ENCODE measurements around the gene MZB1. TPM values are rescaled to one million over a fixed set of nuclear protein-coding genes. Genes with fewer than 3 reads are reported as not detected.
"Not testable (repeated sequence)": the region's sequence is repeated elsewhere in the genome, so short reads cannot be mapped to it uniquely, and the experiment has no call there.

Gene MZB1
- polyA plus RNA-seq, 3 donors = 0.38 to 1.0 (median 0.50) TPM

DNA sequence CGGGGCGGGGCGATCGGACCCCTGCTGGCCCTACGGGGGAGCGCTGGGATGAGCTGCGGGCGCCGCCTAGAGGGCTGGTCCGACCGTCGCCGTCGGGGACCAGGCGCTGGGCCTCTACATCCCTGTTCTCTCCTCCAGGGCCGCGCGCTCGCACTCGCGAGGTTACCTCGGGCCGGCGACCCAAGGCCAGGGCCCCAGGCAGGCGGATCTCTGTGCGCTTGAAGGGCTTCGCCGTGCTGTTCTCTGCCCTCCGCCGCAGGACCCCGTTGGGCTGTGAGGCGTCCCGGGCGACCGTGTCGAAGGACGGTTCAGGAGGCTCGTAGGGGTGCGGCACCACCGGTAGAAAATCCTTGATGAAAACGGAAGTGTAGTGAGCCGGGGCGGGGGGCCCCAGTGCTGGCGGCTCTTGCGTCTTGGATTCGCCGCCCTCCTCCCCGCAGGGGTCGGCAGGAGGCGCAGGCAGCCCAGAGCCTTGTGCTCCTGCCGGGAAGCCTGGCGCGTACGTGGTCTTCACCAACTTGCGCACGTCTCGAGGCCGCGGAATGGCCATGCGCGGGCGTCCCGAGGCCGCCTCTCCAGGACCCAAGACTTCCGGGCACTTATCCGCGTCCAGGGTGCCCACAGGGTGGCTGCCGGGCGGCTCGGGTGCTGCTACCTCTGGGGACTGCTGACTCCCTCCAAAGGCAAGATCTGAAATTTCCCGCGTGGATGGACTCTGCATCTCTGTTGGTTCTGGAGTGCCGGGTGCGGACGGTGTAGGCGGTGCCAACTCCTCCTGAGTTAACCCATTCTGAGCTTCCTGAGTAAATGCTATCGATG is 3.2 kb upstream of the MZB1 start:
- DNase-seq (ENCODE audit: low read depth in 3 of 3, low spot score in 2 of 3) = no peak

DNA sequence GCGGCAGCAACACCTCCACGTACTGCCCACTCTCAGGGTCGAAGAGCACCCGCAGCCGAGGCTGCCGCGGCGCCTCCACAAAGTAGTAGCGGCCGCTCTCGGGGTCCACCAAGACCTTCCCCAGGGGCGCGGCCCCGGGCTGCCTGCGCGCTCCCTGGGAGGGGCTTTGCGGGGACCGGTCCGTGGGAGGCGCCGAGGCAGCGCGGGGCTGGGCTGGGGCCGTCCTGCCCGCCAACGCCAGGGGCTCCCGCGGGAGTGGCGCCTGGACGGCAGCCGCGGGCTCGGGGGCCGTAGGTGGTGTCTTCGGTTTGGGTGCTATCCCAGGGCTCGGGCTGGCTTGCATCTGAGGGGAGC is 2.6 kb upstream of the MZB1 start:
- DNase-seq (ENCODE audit: low read depth in 3 of 3, low spot score in 2 of 3) = no peak

DNA sequence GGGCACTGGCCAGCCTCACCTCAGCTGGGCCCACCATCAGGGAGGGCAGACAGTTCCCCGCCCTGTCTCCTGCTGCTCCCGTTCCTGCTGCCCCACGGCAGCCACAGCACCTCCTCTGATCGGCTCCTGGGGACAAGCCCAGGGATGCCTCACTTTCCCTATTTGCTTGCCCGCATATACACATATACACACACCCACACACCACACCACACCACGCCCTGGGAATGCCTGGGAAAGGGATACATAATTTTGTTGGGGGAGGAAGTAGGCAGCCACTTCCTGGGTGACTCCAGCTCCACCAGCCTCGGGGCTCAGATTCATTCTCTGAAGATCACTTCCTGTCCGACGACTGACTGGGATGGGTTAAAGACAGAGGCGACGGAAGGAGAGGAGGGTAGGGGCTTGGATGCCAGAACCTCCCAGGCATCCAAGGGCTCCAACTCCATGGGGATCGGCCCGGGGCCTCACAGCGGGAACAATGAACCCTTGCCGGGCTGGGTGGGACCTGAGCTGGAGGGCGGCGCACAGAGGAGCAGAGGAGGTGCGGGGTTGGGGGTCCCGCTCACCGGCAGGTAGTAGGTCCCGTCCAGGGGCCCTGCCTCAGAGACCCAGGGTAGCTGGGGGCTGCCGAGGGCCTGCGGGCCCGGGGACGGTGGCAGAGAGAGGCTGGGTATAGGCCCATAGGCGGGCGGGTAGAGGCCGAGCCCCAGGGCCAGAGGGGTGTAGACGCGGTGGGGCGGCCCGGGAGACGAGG is 2.0 kb upstream of the MZB1 start:
- DNase-seq (ENCODE audit: low read depth in 3 of 3, low spot score in 2 of 3) = no peak

DNA sequence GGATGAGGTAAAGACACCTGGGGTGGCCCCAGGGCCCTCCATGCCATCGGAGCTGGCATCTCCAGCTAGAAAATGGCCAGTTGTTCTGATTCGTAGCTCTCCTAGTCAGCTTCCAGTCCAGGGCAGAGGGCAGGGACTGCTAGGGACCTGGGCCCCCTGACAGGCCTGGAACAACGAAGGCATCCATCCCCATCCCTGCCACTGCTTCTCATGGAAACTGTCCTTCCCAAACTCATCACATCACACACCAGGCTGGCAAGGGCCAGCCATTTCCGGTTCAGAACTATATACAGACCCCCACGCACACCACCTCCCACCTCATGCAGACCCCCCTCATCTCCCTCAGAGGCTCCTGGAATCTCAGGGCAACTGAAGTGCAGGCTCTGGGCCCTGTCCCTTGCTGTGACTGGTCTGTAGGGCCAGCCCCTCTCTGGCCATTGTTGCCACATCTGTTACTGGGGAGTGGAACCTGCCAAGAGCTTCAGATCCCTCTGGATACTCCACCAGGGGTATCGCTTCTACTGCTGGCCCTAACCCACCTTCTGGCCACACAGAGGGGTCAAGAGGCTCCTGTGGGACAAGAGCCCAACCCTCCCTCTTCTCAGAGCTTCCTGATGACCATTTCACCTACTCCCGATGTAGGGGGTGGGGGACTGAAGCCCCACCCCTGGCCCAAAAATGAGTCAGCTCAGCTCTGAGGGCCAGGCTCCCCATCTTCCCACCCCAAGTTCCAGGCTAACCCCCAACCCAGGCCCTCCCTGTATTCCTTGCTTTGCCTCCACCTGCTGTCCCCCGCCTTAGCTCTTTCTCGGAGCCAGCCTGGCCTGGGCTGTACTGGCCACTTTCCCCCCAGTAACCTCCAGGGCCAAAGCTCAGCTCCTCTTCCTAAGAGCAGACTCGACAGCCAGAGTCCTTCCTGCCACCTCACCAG is 1.2 kb upstream of the MZB1 start:
- DNase-seq (ENCODE audit: low read depth in 3 of 3, low spot score in 2 of 3) = no peak

DNA sequence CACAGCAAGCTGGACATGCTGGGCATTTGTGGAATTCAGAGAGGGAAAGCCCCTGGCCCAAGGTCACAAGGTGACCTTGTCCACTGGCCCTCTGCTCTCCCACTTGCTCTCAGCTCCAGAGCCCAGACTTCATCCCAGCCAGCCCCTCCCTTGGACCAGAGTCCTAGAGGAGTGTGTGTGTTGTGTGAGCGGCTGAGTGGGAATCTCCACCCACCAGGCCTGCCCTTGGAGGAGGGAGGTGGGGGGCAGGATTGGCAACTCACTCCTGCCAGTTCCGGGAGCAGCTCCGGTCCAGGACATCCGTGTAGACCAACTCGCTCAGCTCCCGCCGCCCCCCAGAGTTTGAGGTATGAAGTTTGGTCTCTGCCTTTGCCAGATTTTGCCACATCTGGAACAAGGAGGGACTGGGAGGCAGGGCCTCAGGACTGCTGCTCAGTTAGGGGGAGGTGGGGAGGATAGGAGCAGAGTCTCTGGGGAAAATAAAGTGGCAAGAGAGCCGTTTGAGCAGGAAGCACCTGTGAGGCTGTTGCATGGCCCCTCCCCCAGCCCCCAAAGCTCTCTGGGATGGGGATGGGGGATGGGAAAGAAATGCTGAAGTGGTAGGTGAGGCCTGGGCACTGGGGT is 1.4 kb downstream of the MZB1 start:
- DNase-seq (ENCODE audit: low read depth in 3 of 3, low spot score in 2 of 3) = no peak

DNA sequence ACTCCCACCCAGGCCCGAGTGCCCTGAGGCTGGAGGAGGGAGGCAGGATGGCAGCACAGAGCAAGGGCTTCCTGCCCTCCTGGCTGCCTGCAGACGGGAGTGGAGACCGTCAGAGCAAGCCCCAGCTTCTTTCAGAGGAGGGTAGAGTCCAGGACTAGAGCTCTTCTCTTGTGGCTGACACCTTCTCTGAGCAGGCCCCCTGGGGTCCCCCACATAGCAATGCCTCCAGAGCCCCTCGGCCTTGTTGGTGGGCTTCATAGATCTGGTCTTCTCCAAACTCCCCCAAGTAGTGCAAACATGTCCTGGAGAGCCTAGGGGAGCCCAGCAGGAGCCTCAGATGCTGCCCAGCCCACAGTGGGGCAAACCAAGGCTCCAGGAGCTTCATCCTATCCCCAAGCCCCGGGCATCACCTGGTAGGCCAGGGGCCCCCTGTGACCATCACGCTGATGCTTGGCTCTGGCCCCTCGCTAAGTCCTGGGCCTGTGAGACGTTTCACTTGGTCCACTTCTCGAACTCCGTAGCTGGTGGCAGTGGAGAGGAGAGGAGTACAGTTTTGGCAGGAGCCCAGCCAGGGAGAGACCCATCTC is 2.0 kb downstream of the MZB1 start:
- DNase-seq (ENCODE audit: low read depth in 3 of 3, low spot score in 2 of 3) = no peak

DNA sequence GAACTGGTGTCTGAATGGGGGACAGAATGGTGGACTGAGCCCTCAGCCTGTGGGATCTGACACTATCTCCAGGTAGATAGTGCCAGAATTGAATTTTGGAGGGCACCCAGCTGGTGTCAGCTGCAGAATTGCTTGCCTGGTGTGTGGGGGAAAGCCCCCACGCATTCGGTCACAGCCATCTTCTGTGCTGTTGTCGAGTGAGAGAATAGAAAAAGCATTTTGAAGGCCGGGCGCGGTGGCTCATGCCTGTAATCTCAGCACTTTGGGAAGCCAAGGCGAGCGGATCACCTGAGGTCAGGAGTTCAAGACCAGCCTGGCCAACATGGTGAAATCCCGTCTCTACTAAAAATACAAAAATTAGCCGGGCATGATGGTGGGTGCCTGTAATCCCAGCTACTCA is 2.8 kb downstream of the MZB1 start:
- DNase-seq (ENCODE audit: low read depth in 3 of 3, low spot score in 2 of 3) = not testable (repeated sequence)

DNA sequence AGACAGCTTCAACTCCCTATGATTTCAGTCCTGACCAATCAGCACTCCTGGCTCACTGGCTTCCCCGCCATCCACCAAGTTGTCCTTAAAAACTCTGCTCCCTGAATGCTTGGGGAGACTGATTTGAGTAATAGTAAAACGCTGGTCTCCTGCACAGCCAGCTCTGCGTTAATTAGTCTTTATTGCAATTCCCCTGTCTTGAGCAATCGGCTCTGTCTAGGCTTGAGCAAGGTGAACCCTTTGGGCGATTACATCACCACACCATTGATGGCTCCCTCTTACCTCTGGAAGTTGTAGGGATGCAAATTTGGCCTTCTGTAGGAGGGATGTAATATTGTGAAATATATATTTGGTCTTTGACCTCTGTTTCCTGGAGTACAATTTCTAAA is 3.7 kb downstream of the MZB1 start:
- no peak for DNase-seq (ENCODE audit: low read depth in 3 of 3, low spot score in 2 of 3)

DNA sequence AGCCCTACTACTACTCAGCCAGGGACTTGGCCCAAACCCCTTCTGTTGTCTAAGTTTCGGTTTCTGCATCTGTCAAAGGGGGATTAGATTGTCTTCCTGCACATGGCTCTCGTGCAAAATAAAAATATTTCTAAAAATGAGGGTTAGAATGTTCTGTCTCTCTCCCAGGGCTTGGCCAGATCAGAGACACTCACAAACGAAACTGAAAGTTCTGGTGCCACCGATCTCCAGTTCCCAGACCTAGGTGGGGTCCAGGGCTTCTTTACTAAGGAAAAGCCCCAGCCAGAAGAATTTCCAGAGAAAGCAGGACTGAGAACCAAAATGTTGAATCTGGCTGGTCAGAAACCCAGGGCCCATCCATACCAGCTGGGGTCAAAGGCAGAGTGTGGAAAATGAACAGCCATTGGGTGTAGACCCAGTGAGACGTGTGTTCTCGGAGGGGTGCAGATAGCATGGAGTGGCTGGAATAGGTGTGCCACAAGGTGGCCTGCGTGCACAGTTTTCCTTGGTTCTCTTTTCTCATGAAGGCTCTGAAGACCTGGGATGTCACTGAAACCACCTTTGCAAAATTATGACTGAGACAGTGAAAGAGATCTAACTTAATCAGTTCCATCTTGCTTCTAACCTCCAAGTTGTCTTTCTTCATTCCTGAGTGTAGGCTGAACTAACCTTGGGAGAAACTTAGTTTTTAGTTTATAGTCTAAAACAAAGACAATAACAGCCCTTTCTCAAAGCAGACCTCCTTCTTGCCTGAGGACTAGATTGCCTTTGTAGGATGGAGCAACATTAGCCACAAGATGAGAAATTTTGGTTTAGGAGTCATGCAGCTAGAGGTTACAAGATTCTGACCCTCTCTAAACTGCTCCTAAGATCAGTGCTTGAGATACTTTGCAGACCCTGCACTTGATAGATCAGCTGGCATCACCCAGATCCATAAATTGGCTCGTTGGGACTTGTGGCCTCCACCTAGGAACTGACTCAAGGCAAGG is 4.4 kb downstream of the MZB1 start:
- DNase-seq (ENCODE audit: low read depth in 3 of 3, low spot score in 2 of 3) = no peak

DNA sequence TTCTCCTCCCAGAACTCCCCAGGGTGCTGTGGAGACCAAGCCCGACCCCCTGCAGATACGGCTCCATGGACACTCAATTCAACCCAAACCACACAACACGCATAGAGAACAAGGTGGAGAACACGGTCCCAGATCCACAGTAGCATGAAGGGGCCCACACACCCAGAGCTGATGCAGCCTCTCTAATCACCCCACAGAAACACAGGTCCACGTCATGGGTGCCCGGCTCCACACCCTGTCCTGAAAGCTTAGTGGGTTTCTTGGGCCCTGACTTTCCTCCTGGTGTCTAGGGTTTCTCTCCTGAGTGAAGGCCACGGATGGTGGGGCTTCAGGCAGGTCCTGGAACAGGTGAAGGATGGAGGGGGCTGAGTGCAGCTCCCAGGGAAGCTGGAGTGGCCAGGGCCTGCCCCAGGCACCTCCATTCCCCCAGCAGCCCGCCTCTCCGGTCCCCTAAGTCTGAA is 5.1 kb downstream of the MZB1 start:
- no peak for DNase-seq (ENCODE audit: low read depth in 3 of 3, low spot score in 2 of 3)

DNA sequence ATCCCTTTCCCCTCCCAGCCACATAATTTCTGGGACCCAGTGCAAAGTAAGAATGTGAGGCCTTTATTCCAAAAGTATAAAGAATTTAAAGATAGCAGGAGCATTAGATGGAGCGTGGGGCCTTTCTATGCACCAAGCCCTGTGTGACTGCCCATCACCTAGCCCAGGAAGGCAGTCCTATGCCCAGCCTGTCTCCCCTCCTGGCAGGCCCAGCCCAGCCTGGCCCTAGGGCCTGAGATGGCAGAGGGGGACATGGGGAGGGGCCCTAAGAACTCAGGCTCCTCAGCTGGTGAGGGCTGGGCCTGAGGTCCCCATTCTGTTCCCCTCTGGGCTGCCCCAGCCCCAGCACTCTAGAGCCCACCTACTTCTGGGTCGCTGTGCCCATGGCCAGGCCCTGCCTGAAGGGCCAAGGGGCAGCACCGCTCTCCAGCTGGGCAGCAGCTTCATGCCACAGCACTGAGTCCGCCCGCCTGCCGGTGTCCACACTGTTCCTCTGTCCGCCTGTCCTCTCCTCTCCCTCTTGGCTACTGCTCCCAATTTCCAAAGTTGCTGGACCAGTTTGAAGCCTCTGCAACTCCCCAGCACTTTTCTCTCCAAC is 5.6 kb downstream of the MZB1 start:
- no peak for DNase-seq (ENCODE audit: low read depth in 3 of 3, low spot score in 2 of 3)

DNA sequence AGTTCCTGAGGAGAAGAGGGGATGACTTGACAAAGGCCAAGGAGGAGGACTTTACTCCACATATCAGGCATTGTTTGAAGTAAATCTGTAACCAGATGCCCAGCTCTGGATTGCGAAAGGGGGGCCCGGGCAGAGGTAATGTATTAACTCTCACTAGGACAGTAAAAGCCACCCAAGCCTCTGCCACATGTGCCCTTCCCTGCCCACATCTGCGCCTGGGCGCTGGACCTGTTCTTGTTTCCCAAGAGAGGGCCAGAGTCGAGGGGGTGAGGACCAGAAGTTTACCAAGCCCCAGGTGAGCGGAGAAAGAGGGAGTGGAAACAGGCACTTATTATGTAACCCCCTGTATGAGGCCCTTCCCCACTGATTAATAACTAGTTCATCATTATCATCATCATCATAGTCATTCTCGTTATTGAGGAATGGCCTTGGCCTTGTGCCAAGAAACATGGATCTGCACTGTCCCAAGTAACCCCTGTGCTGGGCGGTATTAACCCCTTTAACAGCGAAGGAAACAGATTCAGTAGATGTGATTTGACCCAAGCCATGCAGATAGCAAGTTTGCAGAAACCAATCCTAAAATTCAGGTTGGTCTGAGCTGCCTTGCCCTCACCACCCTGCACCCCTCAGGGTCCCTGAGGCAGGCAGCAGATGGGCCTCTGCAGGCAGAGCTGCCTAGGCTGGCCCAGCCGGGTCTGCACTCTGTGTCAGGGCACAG is 6.3 kb downstream of the MZB1 start, which contains the start of gene SLC23A1:
Gene SLC23A1 (minus strand): TSS at position 23 of the 718 bp plus-strand sequence. CDS start 44 bp downstream, outside the sequence.
- no peak for DNase-seq (ENCODE audit: low read depth in 3 of 3, low spot score in 2 of 3)

DNA sequence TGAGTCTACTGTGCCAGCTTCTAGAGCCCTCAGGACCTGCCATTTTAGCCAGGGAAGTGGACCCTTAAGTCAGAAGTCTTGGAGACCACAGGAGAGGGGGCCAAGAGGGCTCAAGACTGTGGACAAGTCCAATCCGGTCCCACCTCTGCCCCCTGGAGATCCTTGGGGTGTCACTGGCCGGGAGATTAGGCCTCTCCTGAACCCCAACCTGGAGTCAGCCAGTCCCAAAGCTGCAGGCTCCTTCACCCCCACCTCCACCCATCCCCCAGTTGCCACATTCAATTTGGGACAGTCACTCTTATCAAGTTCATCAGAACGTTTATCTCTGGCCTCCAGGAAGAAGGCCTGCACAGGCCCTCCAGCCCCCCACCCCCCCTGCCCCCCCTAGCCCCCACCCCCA is 6.9 kb downstream of the MZB1 start:
- DNase-seq (ENCODE audit: low read depth in 3 of 3, low spot score in 2 of 3) = no peak

DNA sequence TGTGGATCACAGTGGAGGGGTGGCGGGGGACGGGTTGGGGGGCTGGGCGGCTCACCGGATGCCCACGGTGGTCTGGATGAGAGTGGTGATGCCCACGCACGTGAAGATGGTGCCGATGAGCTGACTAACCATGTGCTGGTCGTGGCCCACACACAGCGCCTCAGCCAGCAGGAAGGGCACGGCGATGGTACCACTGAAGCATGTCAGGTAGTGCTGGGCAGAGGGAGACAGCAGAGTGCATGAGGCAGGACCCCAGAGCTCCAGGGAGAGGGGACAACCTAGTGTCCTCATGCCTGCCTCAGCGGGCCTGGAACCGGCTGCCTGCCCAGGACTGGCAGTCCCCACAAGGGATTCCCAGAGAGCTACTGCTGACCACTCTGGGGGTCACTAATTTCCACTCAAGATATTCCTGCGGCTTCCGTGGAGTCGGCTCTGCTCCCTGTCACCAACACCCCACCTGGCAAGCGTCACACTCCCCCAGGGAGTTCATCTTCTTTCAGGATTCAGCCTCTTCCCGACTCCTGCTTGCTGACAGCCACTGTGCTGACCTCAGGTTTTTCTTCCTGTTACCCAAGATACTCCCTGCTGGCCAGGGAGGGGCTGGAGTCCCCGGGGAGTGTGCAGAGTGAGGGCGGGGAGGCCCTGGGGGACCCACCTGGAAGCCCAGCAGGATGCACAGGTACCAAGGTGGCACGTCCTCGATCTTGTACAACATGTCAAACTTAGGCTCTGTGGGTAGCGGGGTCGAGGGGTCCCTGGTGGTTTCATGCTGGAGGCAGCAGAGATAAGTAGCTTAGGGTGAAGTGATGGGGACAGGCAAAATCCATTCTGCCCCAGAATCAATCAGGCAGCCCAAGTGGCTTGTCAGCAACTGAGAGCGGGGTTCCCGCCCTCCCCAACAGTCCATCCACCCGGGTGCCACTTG is 7.6 kb downstream of the MZB1 start:
- DNase-seq (ENCODE audit: low read depth in 3 of 3, low spot score in 2 of 3) = no peak

DNA sequence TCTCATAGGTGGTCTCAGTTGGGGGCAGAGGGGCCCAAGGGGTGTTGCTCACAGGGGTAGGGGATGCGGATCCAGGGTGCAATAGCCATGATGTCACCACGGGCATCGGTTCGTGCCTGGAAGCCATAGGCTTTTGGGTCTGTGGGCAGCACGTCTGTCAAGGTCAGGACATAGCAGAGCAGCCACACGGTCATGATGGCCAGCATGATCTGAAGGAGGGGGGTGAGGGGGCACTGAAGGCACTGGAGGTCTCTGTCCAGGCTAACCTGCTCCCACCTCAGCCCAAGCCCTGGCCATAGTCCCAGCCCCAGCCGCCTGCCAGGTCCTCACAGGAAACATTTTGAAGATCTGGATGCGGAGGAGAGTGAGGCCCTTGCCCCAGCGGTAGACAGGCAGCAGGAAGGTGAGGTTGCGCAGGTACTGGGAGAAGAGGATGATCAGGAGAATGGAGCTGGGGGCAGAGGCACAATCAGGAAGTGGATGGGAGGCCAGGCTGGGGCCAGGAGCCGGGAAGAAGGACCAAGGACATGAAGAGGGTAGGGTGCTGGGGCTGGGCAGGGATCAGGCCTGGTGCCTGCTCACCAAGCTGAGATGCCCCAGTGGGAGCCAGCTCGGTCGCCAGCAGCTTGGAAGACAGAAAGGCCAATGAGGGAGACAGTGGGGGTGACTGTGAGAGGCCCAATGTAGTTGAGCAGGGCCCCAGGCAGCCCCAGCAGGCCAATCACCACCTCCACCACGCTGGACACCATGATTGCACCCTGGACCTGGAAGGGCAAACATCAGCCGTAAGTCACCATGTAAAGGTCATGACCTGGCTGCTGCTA is 9.9 kb downstream of the MZB1 start:
- DNase-seq (ENCODE audit: low read depth in 3 of 3, low spot score in 2 of 3) = no peak

DNA sequence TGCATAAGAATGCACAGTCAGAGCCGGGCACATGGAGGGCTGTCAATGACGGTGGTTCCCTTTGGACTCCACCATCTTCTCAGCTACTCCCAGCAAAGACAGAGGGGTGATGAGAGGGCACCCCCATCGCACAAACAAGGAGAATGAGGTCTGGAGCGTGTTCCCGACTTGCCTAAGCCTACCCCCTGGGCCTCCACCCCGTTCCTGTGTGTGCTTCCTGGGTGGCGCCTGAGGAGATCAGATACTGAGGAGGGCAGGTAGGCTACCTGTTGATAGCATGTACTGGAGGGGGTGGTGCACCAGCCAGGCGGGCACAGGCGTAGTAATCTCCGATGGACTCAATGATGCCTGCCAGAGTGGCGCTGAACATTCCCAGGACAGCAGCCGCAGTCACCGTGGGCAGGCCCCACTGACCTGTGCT is 10.8 kb downstream of the MZB1 start:
- no peak for DNase-seq (ENCODE audit: low read depth in 3 of 3, low spot score in 2 of 3)
